Middle frontal gyrus (tissue), 1 donor: ENCODE results near the gene HDAC7.
A peak's percentile ranks its signal among the peaks of the same experiment; 100 is the strongest.

ENCODE experiments used
- DNase-seq: peaks from one replicate; pipeline ENCODE4 v3.0.0-alpha.2; 2015; ENCODE audit warnings: low spot score; ENCODE audit errors: extremely low spot score

The HDAC7 gene

DNA sequence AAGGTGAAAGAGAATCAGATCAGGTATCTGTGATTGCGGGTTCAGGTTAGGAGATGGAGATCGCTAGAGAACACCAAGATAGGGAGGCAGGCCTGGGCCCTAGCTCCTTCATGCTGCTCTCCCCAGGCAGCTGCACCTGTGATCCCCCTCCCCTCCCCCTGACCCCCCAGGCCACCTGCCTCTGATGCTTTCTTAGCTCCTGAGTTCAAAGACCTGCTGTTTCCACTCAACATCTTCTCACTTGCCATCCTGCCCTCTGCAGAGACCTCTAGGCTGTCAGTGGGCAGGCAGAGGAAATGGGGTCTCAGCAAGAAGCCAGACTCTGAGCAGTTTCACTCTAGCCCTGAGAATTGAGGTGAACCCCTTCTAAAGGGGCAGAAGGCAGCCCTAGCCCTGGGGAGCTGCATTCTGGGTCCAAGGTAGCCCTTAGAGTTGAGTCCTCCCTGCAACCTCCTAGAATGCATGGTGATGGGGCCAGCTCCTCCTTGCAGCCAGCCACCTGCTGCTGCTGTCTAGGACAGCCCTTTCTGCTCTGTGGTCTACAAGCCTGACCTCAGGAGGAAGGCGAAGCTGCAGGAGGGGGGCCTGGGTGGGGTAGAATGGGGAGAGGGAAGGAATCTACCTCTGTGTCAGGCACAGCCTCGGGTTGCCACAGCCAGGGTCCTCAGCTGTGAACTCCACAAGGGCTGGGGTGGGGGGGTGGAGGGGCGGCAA lies 53.0 kb downstream of the HDAC7 start:
- DNase-seq, result no peak

DNA sequence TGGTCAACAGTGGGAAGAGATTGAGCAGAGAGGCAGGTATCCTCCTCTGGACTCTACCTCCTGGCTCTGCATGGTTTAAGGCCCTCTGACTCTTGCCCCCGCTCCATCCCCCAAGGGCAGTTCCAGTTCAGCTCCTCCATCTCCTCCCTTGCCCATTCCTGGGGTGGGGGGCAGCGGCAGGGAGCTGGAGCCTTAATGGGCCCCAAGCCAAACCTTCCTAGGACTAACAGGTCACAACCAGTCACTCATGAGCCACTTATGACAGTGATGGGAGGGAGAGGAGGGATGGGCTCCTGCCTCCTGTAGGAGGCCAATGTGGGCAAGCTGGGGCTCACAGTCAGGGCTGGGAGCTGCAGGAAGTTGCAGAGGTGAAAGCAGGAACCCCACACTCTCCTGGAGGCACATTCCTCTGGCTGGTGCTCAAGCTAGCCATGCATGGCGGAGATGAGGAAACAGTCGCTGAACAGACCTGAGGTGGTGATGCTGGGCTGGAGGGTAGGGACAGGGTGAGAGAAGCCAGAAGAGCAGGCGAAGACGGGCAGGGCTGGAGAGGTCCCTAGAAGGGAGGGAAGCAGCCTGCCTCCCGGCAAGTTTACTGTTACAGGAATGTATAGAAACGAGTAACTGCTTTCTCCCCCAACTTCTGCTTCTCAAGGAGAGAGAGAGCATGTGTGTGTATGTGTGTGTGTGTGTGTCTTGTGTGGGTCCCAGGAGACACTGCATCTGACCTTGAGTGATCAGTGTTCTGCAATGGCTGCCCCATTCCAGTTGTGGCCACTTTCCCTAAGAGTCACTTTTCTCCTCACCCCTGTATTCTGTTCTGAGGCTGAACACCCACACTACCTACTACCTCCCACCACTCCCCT lies 56.0 kb downstream of the HDAC7 start:
- DNase-seq, result no peak

DNA sequence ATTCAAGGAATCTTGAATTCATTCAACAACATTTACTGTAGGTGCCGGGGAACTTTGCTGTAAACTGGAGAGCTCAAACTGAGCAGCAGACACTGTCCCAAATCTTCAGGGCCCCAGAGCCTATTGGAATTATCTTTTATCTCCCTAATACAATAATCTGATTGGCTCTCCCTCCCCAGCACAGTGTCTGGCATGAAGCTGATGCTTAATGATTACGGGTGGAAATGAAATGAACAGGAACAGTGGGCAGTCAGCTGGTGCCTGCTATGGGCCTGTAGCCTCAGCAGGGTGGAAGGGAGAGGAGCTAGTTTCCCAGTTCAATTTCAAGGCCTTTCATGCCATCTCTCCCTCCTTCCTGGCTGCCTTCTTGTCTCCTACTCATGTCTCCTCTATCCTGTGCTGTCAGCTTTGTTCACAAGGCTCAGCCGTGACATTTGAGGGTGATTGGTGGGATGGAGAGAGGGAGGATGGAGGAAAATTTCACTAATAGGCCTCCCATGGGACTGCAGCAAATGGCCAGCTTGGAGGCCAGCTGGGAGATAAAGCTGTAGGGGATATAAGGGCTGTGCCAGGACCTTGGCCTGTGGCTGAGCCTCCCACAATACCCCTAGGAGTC lies 56.7 kb downstream of the HDAC7 start:
- no peak for DNase-seq

DNA sequence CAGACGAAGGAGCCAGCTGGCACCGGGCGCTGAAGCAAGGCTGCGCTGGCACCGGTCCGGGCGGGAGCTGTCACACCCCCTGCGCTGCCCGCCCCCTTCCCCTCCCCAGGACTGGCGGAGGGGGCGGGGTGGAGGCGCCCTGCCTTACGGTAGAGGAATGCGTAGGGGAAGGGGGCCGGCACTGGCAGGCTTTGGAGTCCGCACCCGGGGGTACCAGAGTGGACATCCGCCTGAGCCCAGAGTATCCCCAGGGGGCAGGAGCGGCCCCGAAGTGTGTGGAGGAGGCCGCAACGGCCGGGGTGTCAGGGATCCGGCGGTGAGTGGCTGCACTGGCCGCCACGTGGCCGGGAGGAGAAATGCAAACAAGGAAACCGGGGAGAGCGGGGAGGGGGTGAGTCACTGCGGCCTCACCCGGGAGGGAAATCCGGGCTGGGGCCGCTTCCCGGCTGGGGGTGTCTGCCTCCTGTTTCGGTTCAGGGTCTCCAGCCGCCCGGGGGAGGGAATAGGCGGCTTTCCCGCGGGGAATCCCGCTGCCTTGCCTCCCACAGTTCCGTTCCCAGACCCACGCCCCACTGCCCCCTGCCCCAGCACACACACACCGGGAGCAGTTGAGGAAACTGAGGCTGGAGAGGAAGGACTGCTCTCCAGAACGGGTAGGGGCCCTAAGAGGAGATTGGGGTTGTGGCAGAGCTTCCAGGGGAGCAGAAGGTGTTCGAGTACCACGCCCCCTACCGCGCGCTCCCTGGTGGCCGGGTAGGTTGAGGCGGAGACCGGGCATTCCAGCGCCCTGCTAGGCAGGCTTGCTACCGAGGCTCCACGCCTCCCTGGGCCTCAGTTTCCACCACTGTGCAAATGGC lies 60.6 kb downstream of the HDAC7 start, which contains the start of gene RAPGEF3:
Gene RAPGEF3, minus strand, starts transcription at position 47 of the 857 bp plus-strand sequence. CDS start 324 bp downstream, outside the sequence.
- DNase-seq, result peak; percentile 65

DNA sequence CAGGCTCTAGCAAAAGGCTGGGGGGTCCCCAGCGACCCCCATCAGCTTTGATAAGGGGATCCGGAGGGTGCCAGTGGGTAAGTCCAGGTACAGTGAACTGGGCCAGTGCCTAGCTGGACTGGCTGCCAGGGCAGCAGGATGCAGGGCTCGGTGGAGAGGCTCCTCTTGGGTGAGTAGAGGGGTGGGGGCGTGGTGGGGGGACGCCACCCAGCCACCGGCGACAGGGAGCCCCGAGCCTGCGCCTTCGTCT lies 61.2 kb downstream of the HDAC7 start:
- no peak for DNase-seq

DNA sequence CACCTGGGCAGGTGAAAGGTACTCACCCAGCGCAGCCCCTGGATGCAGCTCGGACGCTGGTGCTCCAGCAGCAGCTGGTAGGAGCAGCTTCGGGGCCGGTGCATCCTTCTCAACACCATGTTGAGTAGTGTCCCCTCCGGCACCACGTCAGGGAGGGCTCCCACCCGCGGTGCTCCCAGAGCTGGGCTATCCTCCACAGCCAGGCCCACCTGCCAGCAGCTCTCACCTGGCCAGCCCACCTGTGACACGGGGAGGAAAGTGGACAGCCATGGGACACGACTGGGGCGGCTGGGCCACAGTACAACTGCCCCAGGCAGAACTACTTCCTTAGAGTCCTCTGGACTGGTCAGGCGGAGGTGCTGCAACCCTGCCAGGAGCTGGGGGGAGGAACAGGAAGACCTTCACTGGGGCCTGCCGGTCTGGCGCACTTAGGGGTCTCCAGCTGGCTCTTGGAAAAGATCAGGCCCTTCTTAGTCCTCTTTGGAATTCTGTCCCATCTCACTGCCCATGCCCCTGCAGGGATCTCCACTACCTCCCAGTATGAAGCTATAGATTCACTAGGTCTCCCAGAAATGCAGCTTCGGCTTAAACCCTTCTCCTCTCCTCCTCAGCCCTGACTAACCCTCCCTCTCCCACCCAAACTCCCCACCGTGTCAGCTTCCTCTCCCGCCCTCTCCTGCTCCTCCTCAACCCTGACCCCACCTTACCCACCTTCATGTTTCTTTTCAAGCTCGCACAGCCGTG lies 61.7 kb downstream of the HDAC7 start:
- no peak for DNase-seq

DNA sequence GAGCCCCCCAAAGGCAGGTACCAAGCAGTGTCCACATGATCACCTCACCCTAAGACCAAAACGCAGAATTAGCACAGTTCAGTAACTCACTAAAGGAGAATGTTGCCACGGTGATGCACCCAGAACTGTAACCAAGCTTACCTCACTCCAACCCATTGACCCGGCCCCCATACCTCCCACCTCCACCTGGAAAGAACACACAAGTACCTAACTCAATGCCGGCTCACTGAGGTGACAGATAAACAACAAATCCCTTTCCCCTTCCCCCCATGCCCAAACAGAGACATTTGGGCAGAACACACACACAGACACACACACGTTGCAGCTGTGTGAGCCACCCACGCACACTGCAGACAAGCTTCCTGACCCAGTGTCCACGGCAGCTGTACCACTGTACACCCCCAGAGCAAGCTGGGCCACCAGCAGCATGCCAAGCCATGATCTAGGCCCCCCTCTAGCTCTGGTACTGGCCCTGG lies 62.3 kb downstream of the HDAC7 start:
- no peak for DNase-seq

DNA sequence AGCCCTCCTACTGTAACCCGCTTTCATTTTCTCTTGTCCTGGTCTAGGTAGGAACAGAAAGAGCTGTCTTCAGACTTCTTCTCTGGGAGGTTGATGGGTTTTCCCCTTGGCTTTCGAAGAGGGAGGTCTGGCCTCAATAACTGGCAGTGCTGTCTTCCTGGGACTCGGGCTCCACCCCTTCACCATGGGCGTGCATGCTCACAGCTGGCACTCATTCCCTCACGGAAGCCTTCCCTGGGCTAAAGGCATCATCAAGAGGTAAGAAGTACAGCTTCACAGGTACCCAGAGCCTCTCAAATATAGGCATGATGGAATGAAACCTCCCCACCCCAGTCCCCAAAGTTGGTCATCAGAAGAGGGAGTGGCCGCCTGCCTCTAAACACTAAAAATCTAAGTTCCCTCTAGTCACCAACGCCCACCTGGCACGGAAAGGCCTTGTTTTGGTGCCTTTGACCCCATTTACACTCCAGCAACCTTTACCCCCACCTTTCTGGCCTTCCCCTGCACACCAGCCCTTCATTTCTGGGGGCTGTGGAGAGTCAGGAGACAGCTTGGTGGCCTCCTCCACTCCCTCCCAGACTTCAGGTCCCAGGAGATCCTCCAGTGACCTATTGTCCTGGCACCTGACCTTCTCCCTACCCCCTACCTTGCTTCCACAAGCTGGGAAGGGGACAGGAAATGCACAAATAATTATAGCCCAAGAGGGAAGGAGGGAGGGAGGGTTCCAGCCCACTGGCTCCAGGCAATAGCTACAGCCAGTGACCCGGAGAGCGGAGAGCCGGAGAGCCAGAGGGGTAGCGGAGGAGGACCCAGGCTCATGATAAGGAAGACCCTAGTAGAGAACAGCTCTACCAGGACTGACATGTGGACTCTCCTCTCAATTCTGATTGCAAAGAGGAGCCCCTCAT lies 63.8 kb downstream of the HDAC7 start:
- DNase-seq, result no peak

DNA sequence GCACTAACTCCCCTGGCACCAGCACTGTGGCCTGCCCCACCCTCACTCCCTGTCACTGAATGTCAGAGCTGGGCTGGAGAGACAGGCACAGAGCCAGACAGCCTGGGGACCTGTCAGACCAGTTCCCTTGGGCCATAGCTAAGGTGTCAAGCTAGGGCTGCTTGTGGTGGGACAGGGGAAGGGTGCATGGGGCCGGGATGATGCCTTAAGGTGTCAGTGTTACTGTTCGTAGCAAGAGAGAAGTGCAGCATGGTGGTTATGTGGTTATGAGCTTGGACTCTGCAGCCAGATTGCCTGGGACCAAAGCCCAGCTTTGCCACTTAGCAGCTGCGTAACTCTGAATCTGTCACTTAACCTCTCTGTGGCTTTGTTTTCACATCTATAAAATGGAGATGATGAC lies 64.8 kb downstream of the HDAC7 start:
- DNase-seq, result no peak

DNA sequence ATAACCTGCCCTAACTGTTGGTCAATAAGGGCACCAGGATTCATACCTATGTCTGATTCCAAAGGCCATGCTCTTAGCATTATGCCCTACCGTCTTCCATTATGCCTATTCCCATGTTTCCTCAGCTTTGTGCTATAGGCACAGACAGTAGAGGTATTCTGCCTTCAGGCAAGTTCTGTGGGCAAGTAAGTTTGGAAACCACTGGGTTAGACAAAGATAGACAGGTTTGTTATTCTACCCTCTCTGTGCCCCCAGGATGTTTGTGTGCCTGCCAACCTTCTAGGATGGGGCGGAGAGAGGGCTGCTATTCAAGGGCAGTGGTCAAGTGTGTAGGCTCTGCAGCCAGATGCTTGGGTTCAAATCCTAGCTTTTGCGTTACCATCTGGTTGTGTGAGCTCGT lies 65.6 kb downstream of the HDAC7 start:
- DNase-seq, result no peak

DNA sequence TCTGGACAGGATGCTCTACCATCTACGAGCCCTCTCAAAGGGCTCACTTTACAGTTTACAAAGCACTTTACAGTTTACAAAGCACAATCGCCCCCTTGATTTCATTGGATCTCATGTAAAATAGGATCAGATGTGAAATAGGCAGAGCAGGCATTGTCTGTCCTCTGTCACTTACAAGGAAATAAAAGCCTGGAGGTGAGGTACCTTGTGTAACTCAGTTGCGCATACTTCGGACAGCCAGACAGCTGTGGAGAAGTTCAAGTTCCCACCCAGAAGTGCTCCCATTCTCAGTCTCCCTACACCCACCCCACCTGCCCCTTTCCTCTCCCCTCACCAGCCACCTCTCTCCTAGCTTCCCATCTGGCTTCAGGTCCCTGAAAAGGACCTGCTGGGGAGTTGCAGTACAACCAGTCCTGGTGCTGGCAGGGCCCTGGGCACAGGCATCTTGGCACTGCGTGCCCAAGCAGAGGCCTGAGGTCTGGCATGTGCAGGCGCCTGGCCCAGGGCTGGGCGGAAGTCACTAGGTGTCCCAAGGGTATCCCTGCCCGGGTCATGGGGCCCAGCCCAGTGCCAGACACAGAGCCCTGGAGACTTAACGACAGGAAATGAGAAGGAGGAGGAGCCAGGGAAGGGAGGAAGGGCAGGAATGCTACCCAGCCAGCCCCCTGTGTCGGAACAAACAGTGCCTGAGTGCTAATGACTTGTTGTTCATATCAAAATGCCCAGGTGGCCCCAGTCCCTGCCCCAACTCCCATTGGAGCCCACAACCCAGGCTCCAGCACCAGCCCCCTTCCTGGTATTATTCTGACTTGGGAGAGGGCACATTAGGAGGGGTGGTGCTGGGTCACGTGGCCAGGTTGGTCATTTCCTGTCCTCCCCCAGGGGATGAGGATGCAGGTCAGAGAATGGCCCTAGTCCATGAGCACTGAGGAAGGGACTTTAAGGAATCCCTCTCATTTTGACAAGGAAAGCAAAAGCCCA lies 66.4 kb downstream of the HDAC7 start:
- DNase-seq, result no peak

DNA sequence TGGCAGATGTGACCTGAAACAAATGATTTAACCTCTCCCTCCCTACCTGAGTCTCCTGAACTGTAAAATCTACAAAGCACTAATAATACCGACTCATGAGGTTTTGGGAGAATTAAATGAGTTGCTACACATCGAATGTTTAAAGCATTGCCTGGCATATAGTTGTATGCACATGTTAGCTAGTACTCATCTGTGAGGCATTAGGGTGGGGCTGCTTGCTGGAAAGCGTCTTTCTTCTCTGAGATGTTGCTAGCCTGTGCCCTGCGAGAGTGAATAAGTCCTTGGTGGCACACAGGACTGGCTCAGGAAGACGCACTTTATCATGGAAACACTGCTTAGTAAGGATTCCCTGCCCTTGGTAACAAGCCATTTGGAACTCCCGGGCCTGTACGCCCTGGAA lies 67.2 kb downstream of the HDAC7 start:
- no peak for DNase-seq

DNA sequence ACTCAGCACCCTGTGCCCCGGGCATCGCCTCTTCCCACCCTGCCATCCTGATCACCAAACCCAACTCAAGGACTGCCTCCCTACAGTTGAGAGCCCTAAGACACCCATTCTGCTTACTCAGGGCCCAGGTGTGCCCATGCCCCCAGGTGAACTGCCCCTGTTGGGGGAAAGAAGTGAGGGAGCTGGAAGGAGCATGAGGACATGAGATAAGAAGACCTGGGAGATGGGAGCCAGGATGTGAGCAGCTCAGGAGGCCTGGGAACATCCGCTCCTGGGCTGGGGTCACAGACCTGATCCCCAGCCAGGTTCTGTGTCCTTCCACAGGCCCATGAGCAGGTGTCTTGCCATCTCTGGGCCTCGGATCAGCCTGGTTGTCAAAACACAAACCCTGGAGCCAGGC lies 67.6 kb downstream of the HDAC7 start:
- DNase-seq, result no peak

DNA sequence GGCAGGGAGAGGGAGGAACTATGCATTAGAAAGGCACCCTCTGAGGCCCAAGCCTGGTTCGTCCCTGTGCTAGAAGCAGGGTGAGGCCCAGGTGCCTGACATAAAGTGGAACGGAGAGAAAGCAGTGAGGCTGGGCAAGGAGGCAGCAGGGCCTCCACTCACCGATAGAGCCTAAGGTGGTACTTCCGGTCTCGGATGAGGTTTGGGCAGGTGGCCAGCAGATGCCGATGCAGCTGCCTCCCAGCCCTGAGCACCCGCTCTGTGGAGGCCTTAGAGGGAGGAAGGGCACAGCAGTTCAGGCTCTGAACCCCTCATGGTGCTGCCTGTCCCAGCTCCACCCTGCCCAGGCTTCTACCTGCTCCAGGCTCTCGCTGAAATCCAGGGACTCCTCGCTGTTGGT lies 68.1 kb downstream of the HDAC7 start:
- DNase-seq, result no peak

DNA sequence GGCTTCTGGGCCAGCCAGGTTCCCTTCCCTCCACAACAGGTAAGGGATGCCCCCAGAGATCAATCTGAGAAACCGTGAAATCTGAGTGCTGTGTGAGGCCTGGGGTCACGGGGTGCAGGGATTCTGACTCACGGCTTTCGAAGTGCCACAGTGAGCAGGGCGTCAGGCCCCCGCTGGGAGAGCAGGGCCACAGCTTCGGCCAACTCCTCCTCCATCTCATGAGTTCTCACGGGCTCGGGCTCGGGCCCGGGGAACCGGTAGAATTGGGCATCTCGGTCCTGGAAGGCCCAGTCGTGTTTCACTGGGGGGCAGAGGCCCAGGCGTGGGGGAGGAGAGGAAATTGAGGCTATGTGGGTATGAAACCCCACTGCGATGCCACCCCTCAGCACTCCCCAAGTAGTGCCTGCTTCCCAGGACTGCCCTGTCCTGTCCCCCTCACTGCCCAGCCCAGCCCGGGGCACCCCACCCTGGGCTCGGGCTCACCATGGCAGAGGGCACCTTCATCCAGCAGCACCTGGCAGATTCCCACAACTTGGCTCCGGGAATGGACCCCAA lies 68.7 kb downstream of the HDAC7 start:
- DNase-seq, result no peak

DNA sequence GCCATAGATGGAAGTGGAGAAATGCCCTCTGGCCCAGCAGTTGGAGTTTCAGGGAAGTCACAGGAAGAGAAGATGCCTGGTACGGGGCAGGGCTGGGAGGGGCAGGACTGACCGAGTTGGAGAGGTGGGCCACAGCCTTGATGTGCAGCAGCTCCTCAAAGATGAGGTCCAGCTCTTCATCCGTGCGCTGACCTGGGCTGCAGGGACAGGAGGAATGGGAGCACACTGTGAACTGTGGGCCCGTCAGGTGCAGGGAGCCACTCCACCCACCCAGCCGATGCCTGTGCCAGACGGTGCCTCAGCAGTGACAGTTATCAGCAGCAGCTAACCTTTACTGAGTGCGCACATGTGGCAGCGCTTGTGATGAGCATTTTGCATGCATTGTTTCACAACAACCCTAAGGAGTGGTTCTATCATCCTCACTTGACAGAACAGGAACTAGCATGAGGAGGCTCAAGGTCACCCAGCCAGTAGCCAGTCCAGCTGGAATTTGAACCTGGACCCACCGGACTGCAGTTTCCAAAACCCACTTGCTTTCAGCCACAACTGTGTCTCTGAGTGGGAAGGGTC lies 69.4 kb downstream of the HDAC7 start:
- no peak for DNase-seq

DNA sequence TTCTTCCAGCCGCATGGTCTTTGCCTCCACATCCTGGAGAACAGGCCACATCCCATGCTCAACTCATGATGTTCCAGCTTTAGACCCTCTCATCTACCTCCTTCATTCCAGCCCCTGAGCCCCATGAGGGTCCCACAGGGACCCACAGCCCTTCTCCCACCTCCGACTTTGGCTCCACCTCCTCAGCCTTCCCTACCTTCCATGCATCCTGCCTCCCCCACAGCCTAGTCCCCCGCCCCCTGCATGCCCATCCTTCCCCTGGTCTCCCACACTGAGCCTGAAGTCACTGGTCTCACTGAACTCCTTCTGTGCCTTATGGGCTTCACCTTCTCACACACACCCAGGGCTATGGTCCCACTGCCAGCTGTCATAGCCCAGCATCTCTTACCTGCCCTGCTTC lies 70.8 kb downstream of the HDAC7 start:
- no peak for DNase-seq

DNA sequence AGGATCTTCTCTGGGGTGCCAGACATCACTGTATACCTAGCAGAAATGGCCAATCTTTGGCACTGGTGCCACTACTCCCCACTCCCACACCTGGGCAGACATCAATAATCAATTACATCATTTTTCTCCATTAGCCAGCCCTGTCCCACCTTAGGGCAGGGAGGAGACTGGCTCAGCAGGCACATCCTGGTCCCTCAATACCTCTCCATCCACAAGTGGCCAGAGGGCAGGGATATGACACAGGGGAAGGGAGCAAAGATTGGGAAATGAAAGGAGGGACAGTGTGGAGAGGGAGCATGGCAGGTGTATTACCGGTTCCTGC lies 71.2 kb downstream of the HDAC7 start:
- no peak for DNase-seq
